Measurements from ENCODE around the gene TTC16.
"Not testable (repeated sequence)": the region's sequence is repeated elsewhere in the genome, so short reads cannot be mapped to it uniquely, and the experiment has no call there.

The TTC16 gene

GRCh38 chr9:127744398-127745110 lies 28.7 kb downstream of the TTC16 start:
- no peak for DNase-seq

GRCh38 chr9:127746959-127747569 lies 31.2 kb downstream of the TTC16 start:
- DNase-seq: no peak

- no peak for DNase-seq
Observed at GRCh38 chr9:127749090-127749787, 33.4 kb downstream of the TTC16 start.

GRCh38 chr9:127751269-127752054 lies 35.6 kb downstream of the TTC16 start:
- no peak for DNase-seq

GRCh38 chr9:127753148-127753547 lies 37.3 kb downstream of the TTC16 start:
- no peak for DNase-seq

- no peak for DNase-seq
Observed at GRCh38 chr9:127753622-127754021, 37.7 kb downstream of the TTC16 start.

GRCh38 chr9:127754099-127755060 lies 38.5 kb downstream of the TTC16 start:
- DNase-seq: no peak

GRCh38 chr9:127755061-127756060 lies 39.5 kb downstream of the TTC16 start:
- DNase-seq: no peak

GRCh38 chr9:127756233-127756632 lies 40.4 kb downstream of the TTC16 start:
- no peak for DNase-seq

- DNase-seq: not testable (repeated sequence)
Observed at GRCh38 chr9:127756776-127757175, 40.9 kb downstream of the TTC16 start.

GRCh38 chr9:127758843-127759242 lies 43.0 kb downstream of the TTC16 start:
- no peak for DNase-seq

- DNase-seq: no peak
Observed at GRCh38 chr9:127761061-127761460, 45.2 kb downstream of the TTC16 start.

GRCh38 chr9:127761491-127761956 lies 45.6 kb downstream of the TTC16 start:
- no peak for DNase-seq

GRCh38 chr9:127762111-127762676 lies 46.3 kb downstream of the TTC16 start:
- DNase-seq: no peak

- DNase-seq: no peak
Observed at GRCh38 chr9:127763918-127764384, 48.1 kb downstream of the TTC16 start.

- no peak for DNase-seq
Observed at GRCh38 chr9:127765418-127765817, 49.5 kb downstream of the TTC16 start.

GRCh38 chr9:127767410-127767809 lies 51.5 kb downstream of the TTC16 start:
- DNase-seq: no peak

- DNase-seq: no peak
Observed at GRCh38 chr9:127767909-127768331, 52.0 kb downstream of the TTC16 start.

- DNase-seq: no peak
Observed at GRCh38 chr9:127768698-127769097, 52.8 kb downstream of the TTC16 start.

GRCh38 chr9:127769101-127769500 lies 53.2 kb downstream of the TTC16 start:
- DNase-seq: no peak

Data from NCI-H2107 (cell line).